ENCODE measurements around the gene CYSRT1.
"Not testable (repeated sequence)": the region's sequence is repeated elsewhere in the genome, so short reads cannot be mapped to it uniquely, and the experiment has no call there.

Gene CYSRT1

GRCh38 chr9:137240841-137241489 lies 16.0 kb downstream of the CYSRT1 start, which contains the start of gene TUBB4B:
Gene TUBB4B (plus strand): TSS chr9:137241287. CDS start chr9:137241361, 74 bp downstream.
- TF ChIP-seq, protein P1, sequence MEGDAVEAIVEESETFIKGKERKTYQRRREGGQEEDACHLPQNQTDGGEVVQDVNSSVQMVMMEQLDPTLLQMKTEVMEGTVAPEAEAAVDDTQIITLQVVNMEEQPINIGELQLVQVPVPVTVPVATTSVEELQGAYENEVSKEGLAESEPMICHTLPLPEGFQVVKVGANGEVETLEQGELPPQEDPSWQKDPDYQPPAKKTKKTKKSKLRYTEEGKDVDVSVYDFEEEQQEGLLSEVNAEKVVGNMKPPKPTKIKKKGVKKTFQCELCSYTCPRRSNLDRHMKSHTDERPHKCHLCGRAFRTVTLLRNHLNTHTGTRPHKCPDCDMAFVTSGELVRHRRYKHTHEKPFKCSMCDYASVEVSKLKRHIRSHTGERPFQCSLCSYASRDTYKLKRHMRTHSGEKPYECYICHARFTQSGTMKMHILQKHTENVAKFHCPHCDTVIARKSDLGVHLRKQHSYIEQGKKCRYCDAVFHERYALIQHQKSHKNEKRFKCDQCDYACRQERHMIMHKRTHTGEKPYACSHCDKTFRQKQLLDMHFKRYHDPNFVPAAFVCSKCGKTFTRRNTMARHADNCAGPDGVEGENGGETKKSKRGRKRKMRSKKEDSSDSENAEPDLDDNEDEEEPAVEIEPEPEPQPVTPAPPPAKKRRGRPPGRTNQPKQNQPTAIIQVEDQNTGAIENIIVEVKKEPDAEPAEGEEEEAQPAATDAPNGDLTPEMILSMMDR (IDR thresholded peaks at IDR 0.05; ENCODE audit: low read depth, low read length): no peak
- peak within 1 kb of the TSS; percentile 95 for H3K27ac ChIP-seq
- peaks cover 23% of the 10 kb centered on the region for H3K36me3 ChIP-seq
- peak; percentile 95 for DNase-seq
- H3K27me3 ChIP-seq (ENCODE audit: insufficient read depth, low read depth, severe bottlenecking): no peaks in the 10 kb centered on the region
- H3K9me3 ChIP-seq (ENCODE audit: severe bottlenecking): no peaks in the 10 kb centered on the region
- peak within 1 kb of the TSS; percentile 79 for H3K4me3 ChIP-seq (ENCODE audit: low read depth, low read length)

DNA sequence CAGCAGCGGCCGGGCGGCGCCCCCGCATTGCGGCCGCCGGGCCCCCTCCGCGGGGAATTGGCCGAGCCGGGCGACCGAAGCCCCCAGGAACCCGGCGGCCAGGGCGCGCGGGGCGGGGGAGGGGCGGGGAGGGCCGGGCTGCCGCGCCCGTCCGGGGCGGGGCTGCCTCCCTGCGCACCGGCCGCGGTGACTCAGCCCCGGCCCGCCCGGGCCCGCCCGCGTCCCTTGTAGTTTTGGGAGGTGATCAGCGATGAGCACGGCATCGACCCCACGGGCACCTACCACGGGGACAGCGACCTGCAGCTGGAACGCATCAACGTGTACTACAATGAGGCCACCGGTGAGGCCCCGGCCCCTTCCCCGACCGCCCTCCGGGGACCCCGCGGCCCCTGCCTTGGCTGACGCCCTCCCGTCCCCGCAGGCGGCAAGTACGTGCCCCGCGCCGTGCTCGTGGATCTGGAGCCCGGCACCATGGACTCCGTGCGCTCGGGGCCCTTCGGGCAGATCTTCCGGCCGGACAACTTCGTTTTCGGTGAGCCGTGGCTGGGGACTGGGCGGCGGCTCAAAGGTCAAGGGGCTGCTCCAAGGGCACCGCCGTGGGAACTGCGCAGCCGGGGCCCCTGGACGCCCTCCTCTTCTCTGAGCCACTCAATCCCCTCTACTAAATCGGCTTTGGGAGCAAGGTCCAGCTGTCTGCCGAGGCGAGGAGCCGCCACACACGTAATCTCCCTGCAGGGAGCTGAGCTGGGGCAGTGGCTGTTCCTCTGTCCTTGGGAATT lies 16.7 kb downstream of the CYSRT1 start:
- Histone ChIP-seq H3K27ac (peak overlapping the region; percentile 90), H3K4me3 (ENCODE audit: low read depth, low read length) (peak overlapping the region; percentile 79), H3K9me3 (ENCODE audit: severe bottlenecking) (no peaks in the 10 kb centered on the region), H3K27me3 (ENCODE audit: insufficient read depth, low read depth, severe bottlenecking) (no peaks in the 10 kb centered on the region), H3K36me3 (peaks cover 23% of the 10 kb centered on the region)
- DNase-seq: peak; percentile 91
- TF ChIP-seq, protein P1 (IDR thresholded peaks at IDR 0.05; ENCODE audit: low read depth, low read length): no peak

DNA sequence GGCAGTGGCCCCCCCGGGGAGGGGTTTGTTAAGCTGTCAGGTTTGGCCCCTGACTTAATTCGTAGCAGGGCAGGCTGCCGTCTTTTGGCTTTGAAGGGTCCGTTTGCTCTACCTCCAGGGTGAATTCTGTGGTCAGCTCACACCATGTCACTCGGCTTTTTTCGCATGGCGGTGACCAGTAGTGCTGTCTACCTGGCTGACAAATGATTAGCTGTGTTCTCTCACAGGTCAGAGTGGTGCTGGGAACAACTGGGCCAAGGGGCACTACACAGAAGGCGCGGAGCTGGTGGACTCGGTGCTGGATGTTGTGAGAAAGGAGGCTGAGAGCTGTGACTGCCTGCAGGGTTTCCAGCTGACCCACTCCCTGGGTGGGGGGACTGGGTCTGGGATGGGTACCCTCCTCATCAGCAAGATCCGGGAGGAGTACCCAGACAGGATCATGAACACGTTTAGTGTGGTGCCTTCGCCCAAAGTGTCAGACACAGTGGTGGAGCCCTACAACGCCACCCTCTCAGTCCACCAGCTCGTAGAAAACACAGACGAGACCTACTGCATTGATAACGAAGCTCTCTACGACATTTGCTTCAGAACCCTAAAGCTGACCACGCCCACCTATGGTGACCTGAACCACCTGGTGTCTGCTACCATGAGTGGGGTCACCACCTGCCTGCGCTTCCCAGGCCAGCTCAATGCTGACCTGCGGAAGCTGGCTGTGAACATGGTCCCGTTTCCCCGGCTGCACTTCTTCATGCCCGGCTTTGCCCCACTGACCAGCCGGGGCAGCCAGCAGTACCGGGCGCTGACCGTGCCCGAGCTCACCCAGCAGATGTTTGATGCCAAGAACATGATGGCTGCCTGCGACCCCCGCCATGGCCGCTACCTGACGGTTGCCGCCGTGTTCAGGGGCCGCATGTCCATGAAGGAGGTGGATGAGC lies 17.6 kb downstream of the CYSRT1 start:
- peak overlapping the region; percentile 90 for H3K27ac ChIP-seq
- H3K4me3 ChIP-seq (ENCODE audit: low read depth, low read length): peak overlapping the region; percentile 79
- no peak for DNase-seq
- H3K27me3 ChIP-seq (ENCODE audit: insufficient read depth, low read depth, severe bottlenecking): no peaks in the 10 kb centered on the region
- H3K9me3 ChIP-seq (ENCODE audit: severe bottlenecking): no peaks in the 10 kb centered on the region
- peaks cover 23% of the 10 kb centered on the region for H3K36me3 ChIP-seq
- TF ChIP-seq, protein P1 (IDR thresholded peaks at IDR 0.05; ENCODE audit: low read depth, low read length): no peak

- not testable (repeated sequence) for H3K27ac ChIP-seq
These were observed 18.3 kb downstream of the CYSRT1 start for GRCh38 chr9:137243266-137243625.

GRCh38 chr9:137243626-137244485 lies 18.9 kb downstream of the CYSRT1 start:
- TF ChIP-seq, protein P1 (IDR thresholded peaks at IDR 0.05; ENCODE audit: low read depth, low read length): no peak
- DNase-seq: peak; percentile 30
- peak overlapping the region; percentile 58 for H3K27ac ChIP-seq
- peaks cover 23% of the 10 kb centered on the region for H3K36me3 ChIP-seq
- H3K4me3 ChIP-seq (ENCODE audit: low read depth, low read length): peak overlapping the region; percentile 79
- H3K9me3 ChIP-seq (ENCODE audit: severe bottlenecking): no peaks in the 10 kb centered on the region
- no peaks in the 10 kb centered on the region for H3K27me3 ChIP-seq (ENCODE audit: insufficient read depth, low read depth, severe bottlenecking)

More at GRCh38 chr9:137243266-137243625, 18.3 kb downstream of the CYSRT1 start:
- not testable (repeated sequence) for H3K9me3 ChIP-seq (ENCODE audit: severe bottlenecking); DNase-seq; H3K27me3 ChIP-seq (ENCODE audit: insufficient read depth, low read depth, severe bottlenecking)
- Histone ChIP-seq H3K36me3 (peaks cover 23% of the 10 kb centered on the region), H3K4me3 (ENCODE audit: low read depth, low read length) (peak overlapping the region; percentile 79)

Data from WERI-Rb-1 (cell line).